ENCODE data around the gene NCAM1. TPM values are rescaled to one million over a fixed set of nuclear protein-coding genes. Genes with fewer than 3 reads are reported as not detected.
A peak's percentile ranks its signal among the peaks of the same experiment; 100 is the strongest.

Gene NCAM1
- total RNA-seq, 4 donors from 2014 or later = 94.8 to 195 (median 150) TPM

DNA sequence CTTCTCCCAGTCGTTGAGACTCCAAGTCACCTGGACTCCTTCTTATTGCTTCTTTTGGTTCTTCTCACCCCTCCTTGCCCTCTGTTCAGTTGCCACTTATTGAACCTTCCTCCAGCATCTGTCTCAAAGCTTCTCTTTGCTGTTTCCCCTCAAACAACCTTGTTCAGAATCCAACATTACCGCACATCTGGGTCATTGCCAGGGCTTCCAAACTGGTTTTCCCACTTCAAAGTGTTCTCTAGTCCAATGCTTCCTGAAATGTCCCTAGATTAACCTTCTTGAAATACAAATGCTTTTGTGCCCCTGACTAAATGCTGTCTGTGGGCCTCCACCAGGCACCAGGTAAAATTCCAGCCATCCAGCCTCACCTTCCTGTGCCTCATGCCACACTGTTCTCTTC, 252.3 kb downstream of the NCAM1 start:
- no peak for TF ChIP-seq POLR2A (IDR thresholded peaks at IDR 0.05)
- TF ChIP-seq, protein P1, sequence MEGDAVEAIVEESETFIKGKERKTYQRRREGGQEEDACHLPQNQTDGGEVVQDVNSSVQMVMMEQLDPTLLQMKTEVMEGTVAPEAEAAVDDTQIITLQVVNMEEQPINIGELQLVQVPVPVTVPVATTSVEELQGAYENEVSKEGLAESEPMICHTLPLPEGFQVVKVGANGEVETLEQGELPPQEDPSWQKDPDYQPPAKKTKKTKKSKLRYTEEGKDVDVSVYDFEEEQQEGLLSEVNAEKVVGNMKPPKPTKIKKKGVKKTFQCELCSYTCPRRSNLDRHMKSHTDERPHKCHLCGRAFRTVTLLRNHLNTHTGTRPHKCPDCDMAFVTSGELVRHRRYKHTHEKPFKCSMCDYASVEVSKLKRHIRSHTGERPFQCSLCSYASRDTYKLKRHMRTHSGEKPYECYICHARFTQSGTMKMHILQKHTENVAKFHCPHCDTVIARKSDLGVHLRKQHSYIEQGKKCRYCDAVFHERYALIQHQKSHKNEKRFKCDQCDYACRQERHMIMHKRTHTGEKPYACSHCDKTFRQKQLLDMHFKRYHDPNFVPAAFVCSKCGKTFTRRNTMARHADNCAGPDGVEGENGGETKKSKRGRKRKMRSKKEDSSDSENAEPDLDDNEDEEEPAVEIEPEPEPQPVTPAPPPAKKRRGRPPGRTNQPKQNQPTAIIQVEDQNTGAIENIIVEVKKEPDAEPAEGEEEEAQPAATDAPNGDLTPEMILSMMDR (IDR thresholded peaks at IDR 0.05) = no peak
- 57 to 64% methylated on average over 2 of the region's 2 CpGs for WGBS, 2 donors
- peak; percentile 27 to 64 for DNase-seq
- H3K36me3 ChIP-seq = peaks cover under 1 to 3% of the 10 kb centered on the region in 2 donors
- intact Hi-C loops (cut with DNase I) = no loop called here
- H3K4me1 ChIP-seq = no peaks in the 10 kb centered on the region
- no peak overlapping the region for H3K4me3 ChIP-seq (replicated peaks in 1 of 3)
- no peaks in the 10 kb centered on the region for H3K27me3 ChIP-seq
- no peak overlapping the region for H3K27ac ChIP-seq
- H3K9me3 ChIP-seq = no peaks in the 10 kb centered on the region

DNA sequence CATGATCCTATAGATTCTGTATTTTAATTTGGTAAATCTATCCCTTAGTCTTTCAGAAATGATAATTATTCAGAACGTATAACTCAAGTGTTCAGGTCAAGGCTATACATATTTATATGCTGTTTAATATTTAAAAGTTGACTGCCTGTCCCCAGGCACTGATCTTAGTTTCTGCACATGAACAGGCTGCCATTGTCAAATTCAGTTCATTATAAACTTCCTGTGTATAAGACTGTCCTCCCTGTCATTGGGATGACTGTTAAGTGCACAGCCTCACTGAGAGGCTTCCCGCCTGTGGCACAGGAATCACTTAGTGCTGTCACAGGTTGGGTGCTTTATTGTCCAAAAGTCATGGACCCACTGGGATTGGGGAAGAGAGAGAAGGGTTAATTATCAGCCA, 261.0 kb downstream of the NCAM1 start:
- 92 to 94% methylated on average over 2 of the region's 2 CpGs for WGBS, 2 donors
- H3K36me3 ChIP-seq = no peaks in the 10 kb centered on the region
- intact Hi-C loops (cut with DNase I) = no loop called here

DNA sequence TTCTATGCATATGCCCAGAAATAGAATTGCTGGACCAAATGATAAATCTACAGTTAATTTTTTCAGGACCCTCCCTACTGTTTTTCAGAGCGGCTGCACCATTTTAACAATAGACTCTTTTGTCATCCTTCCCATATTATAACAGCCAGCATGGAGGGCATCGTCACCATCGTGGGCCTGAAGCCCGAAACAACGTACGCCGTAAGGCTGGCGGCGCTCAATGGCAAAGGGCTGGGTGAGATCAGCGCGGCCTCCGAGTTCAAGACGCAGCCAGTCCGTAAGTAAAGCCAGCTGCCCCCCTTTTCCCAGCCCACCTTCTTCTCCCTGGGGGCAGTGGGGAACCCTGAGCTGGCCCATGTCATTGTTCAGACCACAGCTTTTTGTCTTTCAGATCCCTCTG, 273.7 kb downstream of the NCAM1 start:
- no peaks in the 10 kb centered on the region for H3K9me3 ChIP-seq
- no peaks in the 10 kb centered on the region for H3K4me1 ChIP-seq
- H3K27ac ChIP-seq = no peak overlapping the region
- peaks cover 4 to 11% of the 10 kb centered on the region in 2 donors for H3K36me3 ChIP-seq
- intact Hi-C loops (cut with DNase I) = no loop called here
- no peak for DNase-seq
- no peaks in the 10 kb centered on the region for H3K27me3 ChIP-seq
- WGBS, 2 donors = 95 to 97% methylated on average over 14 of the region's 14 CpGs
- no peak overlapping the region for H3K4me3 ChIP-seq (replicated peaks in 1 of 3)
- TF ChIP-seq, protein P1 (IDR thresholded peaks at IDR 0.05) = no peak

More for the DNA sequence above, 261.0 kb downstream of the NCAM1 start:
- DNase-seq = no peak
- no peak overlapping the region for H3K27ac ChIP-seq
- no peaks in the 10 kb centered on the region for H3K4me1 ChIP-seq
- no peak overlapping the region for H3K4me3 ChIP-seq (replicated peaks in 1 of 3)
- TF ChIP-seq, protein P1 (IDR thresholded peaks at IDR 0.05) = no peak
- H3K9me3 ChIP-seq = no peaks in the 10 kb centered on the region
- no peaks in the 10 kb centered on the region for H3K27me3 ChIP-seq

DNA sequence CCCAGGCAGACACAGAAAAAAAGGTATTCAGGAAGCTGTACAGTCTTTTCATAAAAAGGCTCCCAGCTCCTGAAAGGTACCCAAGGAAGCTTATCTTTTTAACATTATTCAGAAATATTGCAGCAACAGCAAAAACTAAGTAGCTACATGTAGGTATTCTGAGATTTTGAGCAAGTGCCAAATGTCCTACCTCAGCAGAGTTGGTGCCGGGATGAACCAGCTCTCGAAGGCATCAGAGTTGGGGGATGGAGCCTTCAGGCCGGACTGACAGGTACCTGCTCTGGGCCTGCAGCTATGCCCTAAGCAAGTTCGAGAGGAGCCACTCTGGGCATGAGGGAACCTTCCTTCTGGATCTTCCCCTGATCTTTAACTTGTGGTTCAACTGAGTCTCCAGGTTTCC, 276.0 kb downstream of the NCAM1 start:
- no peak for DNase-seq
- H3K27ac ChIP-seq = no peak overlapping the region
- no peaks in the 10 kb centered on the region for H3K27me3 ChIP-seq
- 89 to 98% methylated on average over 3 to 4 of the region's 4 CpGs for WGBS, 2 donors
- peaks cover 4 to 11% of the 10 kb centered on the region in 2 donors for H3K36me3 ChIP-seq
- TF ChIP-seq, protein P1 (IDR thresholded peaks at IDR 0.05) = no peak
- TF ChIP-seq POLR2A (IDR thresholded peaks at IDR 0.05) = no peak
- no peaks in the 10 kb centered on the region for H3K4me1 ChIP-seq
- intact Hi-C loops (cut with DNase I) = no loop called here
- no peak overlapping the region for H3K4me3 ChIP-seq (replicated peaks in 1 of 3)
- no peaks in the 10 kb centered on the region for H3K9me3 ChIP-seq

DNA sequence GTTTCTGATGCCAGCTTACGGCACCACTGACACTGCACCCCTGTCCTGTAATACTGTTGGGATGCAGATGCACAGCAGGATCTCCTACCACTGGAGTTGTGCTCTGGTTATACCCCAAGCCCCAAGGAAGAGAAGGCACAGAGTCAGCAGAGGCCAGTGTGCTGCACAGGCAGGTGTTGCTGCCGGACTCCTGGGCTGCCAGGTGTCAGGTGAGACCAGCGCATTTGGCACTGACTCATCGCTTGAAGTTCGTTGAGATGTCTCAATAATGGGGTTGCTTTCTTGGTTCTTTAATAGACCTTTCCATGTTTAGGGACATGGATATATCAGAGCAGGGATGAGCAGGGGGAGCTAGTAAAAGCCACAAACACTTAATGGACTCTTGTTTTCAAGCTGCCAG, 277.5 kb downstream of the NCAM1 start:
- no peaks in the 10 kb centered on the region for H3K4me1 ChIP-seq
- no peaks in the 10 kb centered on the region for H3K9me3 ChIP-seq
- peaks cover 0 to 11% of the 10 kb centered on the region in 2 donors for H3K36me3 ChIP-seq
- H3K4me3 ChIP-seq (replicated peaks in 1 of 3) = no peak overlapping the region
- no peak for DNase-seq
- 93 to 99% methylated on average over 5 of the region's 5 CpGs for WGBS, 2 donors
- no peak overlapping the region for H3K27ac ChIP-seq
- TF ChIP-seq, protein P1 (IDR thresholded peaks at IDR 0.05) = no peak
- TF ChIP-seq POLR2A (IDR thresholded peaks at IDR 0.05) = no peak
- intact Hi-C loops (cut with DNase I) = no loop called here
- no peaks in the 10 kb centered on the region for H3K27me3 ChIP-seq

Data from thyroid gland (tissue), 4 donors.